Measurements from ENCODE around the gene PHETA1.

- TF ChIP-seq POLR2AphosphoS5 (IDR thresholded peaks at IDR 0.05; ENCODE audit: low read depth, low read length), result no peak
- TF ChIP-seq, protein P1, sequence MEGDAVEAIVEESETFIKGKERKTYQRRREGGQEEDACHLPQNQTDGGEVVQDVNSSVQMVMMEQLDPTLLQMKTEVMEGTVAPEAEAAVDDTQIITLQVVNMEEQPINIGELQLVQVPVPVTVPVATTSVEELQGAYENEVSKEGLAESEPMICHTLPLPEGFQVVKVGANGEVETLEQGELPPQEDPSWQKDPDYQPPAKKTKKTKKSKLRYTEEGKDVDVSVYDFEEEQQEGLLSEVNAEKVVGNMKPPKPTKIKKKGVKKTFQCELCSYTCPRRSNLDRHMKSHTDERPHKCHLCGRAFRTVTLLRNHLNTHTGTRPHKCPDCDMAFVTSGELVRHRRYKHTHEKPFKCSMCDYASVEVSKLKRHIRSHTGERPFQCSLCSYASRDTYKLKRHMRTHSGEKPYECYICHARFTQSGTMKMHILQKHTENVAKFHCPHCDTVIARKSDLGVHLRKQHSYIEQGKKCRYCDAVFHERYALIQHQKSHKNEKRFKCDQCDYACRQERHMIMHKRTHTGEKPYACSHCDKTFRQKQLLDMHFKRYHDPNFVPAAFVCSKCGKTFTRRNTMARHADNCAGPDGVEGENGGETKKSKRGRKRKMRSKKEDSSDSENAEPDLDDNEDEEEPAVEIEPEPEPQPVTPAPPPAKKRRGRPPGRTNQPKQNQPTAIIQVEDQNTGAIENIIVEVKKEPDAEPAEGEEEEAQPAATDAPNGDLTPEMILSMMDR (IDR thresholded peaks at IDR 0.05), result no peak
Measured at GRCh38 chr12:111393700-111394300, 24.9 kb upstream of the PHETA1 start.

Measured in Panc1 (cell line).